Caco-2 (cell line): Measurements from ENCODE around the gene AGPAT1. TPM values are rescaled to one million over a fixed set of nuclear protein-coding genes. Genes with fewer than 3 reads are reported as not detected.
A peak's percentile ranks its signal among the peaks of the same experiment; 100 is the strongest.

Source experiments
- BruUV-seq: library from RNA; stranded (reverse); fragments of 400-500 nt; replicated peaks from 2 replicates; lab custom pipeline; 2021; lab: Mats Ljungman, UMichigan
- CTCF ChIA-PET: fragments of 300-600 bp; sonication (Branson Sonifier 250); formaldehyde crosslinking; loops from one replicate; lab custom pipeline; 2022; ENCODE audit warnings: antibody characterized with exemption; lab: Charles Lee
- POLR2A ChIA-PET: fragments of 300-600 bp; sonication (Branson Sonifier 250); formaldehyde crosslinking; loops from one replicate; lab custom pipeline; 2022; ENCODE audit warnings: antibody characterized with exemption; lab: Charles Lee
- DNase-seq, 2 experiments: peaks; one replicate each; pipeline versions ENCODE4 v3.0.0 to v3.0.0-alpha.2; 2020 to 2022
- H3K27me3 ChIP-seq: replicated peaks from 2 replicates; pipeline ENCODE4 v1.6.0; 2011; ENCODE audit warnings: low read length; ENCODE audit not compliant: control insufficient read depth, insufficient read depth
- H3K36me3 ChIP-seq: 2 replicates; pipeline ENCODE4 v1.5.1; 2011; ENCODE audit warnings: low read length; ENCODE audit not compliant: control insufficient read depth, insufficient read depth
- H3K4me1 ChIP-seq: fragments of 250-450 bp; sonication (Bioruptor Pico); 2 replicates; pipeline ENCODE4 v1.5.1; 2020; ENCODE audit warnings: mild to moderate bottlenecking
- H3K4me3 ChIP-seq: 2 replicates; pipeline ENCODE4 v1.5.1; 2011; ENCODE audit warnings: low read depth, mild to moderate bottlenecking, control low read depth, low read length
- H3K9me3 ChIP-seq: fragments of 250-450 bp; sonication (Bioruptor Pico); 2 replicates; pipeline ENCODE4 v1.5.1; 2020; ENCODE audit warnings: mild to moderate bottlenecking, moderate library complexity
- H3K27ac Mint-ChIP-seq: one replicate; pipeline ENCODE4 v1.8.0; 2022; ENCODE audit warnings: mixed read lengths; ENCODE audit not compliant: unreplicated experiment
- H3K27me3 Mint-ChIP-seq: one replicate; pipeline ENCODE4 v1.8.0; 2022; ENCODE audit warnings: mixed read lengths; ENCODE audit not compliant: insufficient read depth, unreplicated experiment
- H3K36me3 Mint-ChIP-seq: one replicate; pipeline ENCODE4 v1.8.0; 2022; ENCODE audit warnings: mild to moderate bottlenecking, mixed read lengths; ENCODE audit not compliant: insufficient read depth, unreplicated experiment
- H3K4me1 Mint-ChIP-seq: one replicate; pipeline ENCODE4 v1.8.0; 2022; ENCODE audit warnings: low read depth, mixed read lengths; ENCODE audit not compliant: unreplicated experiment
- H3K4me3 Mint-ChIP-seq: one replicate; pipeline ENCODE4 v1.8.0; 2022; ENCODE audit warnings: mild to moderate bottlenecking, moderate library complexity, mixed read lengths; ENCODE audit not compliant: unreplicated experiment
- H3K9me3 Mint-ChIP-seq: one replicate; pipeline ENCODE4 v1.8.0; 2022; ENCODE audit warnings: mixed read lengths; ENCODE audit not compliant: unreplicated experiment
- CTCF ChIP-seq, 2 experiments: fragments of 200-600 bp in 1 of 2; IDR thresholded peaks; 1 replicate in 1 of 2; 2 replicates in 1 of 2; pipeline versions ENCODE4 v1.5.1 to v1.8.0; 2011 to 2022; ENCODE audit warnings: antibody characterized with exemption in 1 of 2, control low read depth in 1 of 2, inconsistent platforms in 1 of 2, low read depth in 1 of 2, low read length in 1 of 2, mild to moderate bottlenecking in 1 of 2, moderate library complexity in 1 of 2; ENCODE audit not compliant: insufficient read depth in 1 of 2, severe bottlenecking in 1 of 2, unreplicated experiment in 1 of 2
- intact Hi-C: fragments of 100-400 bp; cut with micrococcal nuclease; formaldehyde crosslinking; loops from one replicate; pipeline ENCODE4 v1.10.0; 2022; ENCODE audit not compliant: unreplicated experiment
- total RNA-seq: library from RNA; stranded (reverse); gene quantifications from 2 replicates; pipeline ENCODE4 v1.2.3, GENCODE V29; 2022

Gene AGPAT1
- total RNA-seq, 1 experiment from 2014 or later: 60.4 TPM

- H3K4me3 Mint-ChIP-seq: peak overlapping the region; percentile 81
- intact Hi-C loops: loop anchor here (1.0 kb wide), 1 partner anchor 19 kb away; no protein-coding TSS in a partner anchor
- BruUV-seq: TSS peak; percentile 63
These were observed 745 bp upstream of the AGPAT1 start for GRCh38 chr6:32176476-32177182.

GRCh38 chr6:32175322-32175710 is 568 bp downstream of the AGPAT1 start:
- BruUV-seq: TSS peak; percentile 9
- no peak for DNase-seq
- peak overlapping the region; percentile 87 for H3K4me3 ChIP-seq
- Mint-ChIP-seq H3K4me1 (peaks cover 41% of the 10 kb centered on the region), H3K4me3 (peak overlapping the region; percentile 81), H3K9me3 (no peaks in the 10 kb centered on the region), H3K36me3 (peaks cover 45% of the 10 kb centered on the region), H3K27ac (no peak overlapping the region), H3K27me3 (no peaks in the 10 kb centered on the region)
- H3K27me3 ChIP-seq: no peaks in the 10 kb centered on the region
- peaks cover 22% of the 10 kb centered on the region for H3K4me1 ChIP-seq
- H3K36me3 ChIP-seq: no peaks in the 10 kb centered on the region
- POLR2A ChIA-PET: no interaction called here
- no peak for TF ChIP-seq CTCF (IDR thresholded peaks at IDR 0.05; ENCODE audit: insufficient read depth in 1 of 2, low read depth in 1 of 2, low read length in 1 of 2, severe bottlenecking in 1 of 2, unreplicated experiment in 1 of 2)
- intact Hi-C loops: no loop called here
- H3K9me3 ChIP-seq: no peaks in the 10 kb centered on the region
- CTCF ChIA-PET: no interaction called here

More at GRCh38 chr6:32176476-32177182, 745 bp upstream of the AGPAT1 start:
- Mint-ChIP-seq H3K4me1 (peaks cover 46% of the 10 kb centered on the region), H3K9me3 (no peaks in the 10 kb centered on the region), H3K27me3 (no peaks in the 10 kb centered on the region), H3K27ac (peak overlapping the region; percentile 94), H3K36me3 (peaks cover 38% of the 10 kb centered on the region)
- peak overlapping the region; percentile 87 for H3K4me3 ChIP-seq
- peaks cover 1% of the 10 kb centered on the region for H3K36me3 ChIP-seq
- TF ChIP-seq CTCF (IDR thresholded peaks at IDR 0.05; ENCODE audit: insufficient read depth in 1 of 2, low read depth in 1 of 2, low read length in 1 of 2, severe bottlenecking in 1 of 2, unreplicated experiment in 1 of 2): no peak
- H3K4me1 ChIP-seq: peaks cover 22% of the 10 kb centered on the region
- ChIA-PET POLR2A (interaction anchor here (0.6 to 1.4 kb wide), 4 partner anchors 14 to 795 kb away, joined by 3 to 29 read pairs (median 4); partner anchors contain the start of genes FKBPL and PBX2), CTCF (interaction anchor here (1.2 to 2.1 kb wide), 4 partner anchors 9 to 83 kb away, joined by 3 to 24 read pairs (median 4); partner anchors contain the start of gene PBX2)
- H3K27me3 ChIP-seq: no peaks in the 10 kb centered on the region
- no peak for DNase-seq
- no peaks in the 10 kb centered on the region for H3K9me3 ChIP-seq

- no TSS peak for BruUV-seq
- DNase-seq: no peak
- CTCF ChIA-PET: no interaction called here
- no peaks in the 10 kb centered on the region for H3K9me3 Mint-ChIP-seq
- POLR2A ChIA-PET: no interaction called here
- no peaks in the 10 kb centered on the region for H3K27me3 Mint-ChIP-seq
- H3K36me3 ChIP-seq: no peaks in the 10 kb centered on the region
- no peak overlapping the region for H3K27ac Mint-ChIP-seq
- H3K27me3 ChIP-seq: no peaks in the 10 kb centered on the region
- no peaks in the 10 kb centered on the region for H3K9me3 ChIP-seq
- H3K4me3 Mint-ChIP-seq: peak overlapping the region; percentile 43
- intact Hi-C loops: no loop called here
- H3K4me1 Mint-ChIP-seq: peaks cover 44% of the 10 kb centered on the region
- H3K4me3 ChIP-seq: no peak overlapping the region
- TF ChIP-seq CTCF (IDR thresholded peaks at IDR 0.05; ENCODE audit: insufficient read depth in 1 of 2, low read depth in 1 of 2, low read length in 1 of 2, severe bottlenecking in 1 of 2, unreplicated experiment in 1 of 2): no peak
- H3K36me3 Mint-ChIP-seq: peaks cover 52% of the 10 kb centered on the region
- H3K4me1 ChIP-seq: peaks cover 24% of the 10 kb centered on the region
These were observed 1.5 kb downstream of the AGPAT1 start for GRCh38 chr6:32174416-32174815.
